Measurements from ENCODE around the gene HOMER1. TPM values are rescaled to one million over a fixed set of nuclear protein-coding genes. Genes with fewer than 3 reads are reported as not detected.

The HOMER1 gene
- total and polyA plus RNA-seq, 2 of the 13 experiments (the other 11 are each of a cell fraction or from before 2014, with no cell fraction given): 5.3 to 24.8 TPM

- TF ChIP-seq KDM5B (CRISPR knock-in tag; IDR thresholded peaks at IDR 0.05; ENCODE audit: borderline replicate concordance) (no peak), E2F2 (CRISPR knock-in tag; IDR thresholded peaks at IDR 0.05; ENCODE audit: borderline replicate concordance) (no peak), JDP2 (CRISPR knock-in tag; IDR thresholded peaks at IDR 0.05; ENCODE audit: borderline replicate concordance) (no peak), REL (CRISPR knock-in tag; conservative IDR thresholded peaks at IDR 0.05) (no peak), ZNF781 (CRISPR knock-in tag; IDR thresholded peaks at IDR 0.05; ENCODE audit: borderline replicate concordance, not compliant biosample characterization) (no peak), JUND (CRISPR knock-in tag; IDR thresholded peaks at IDR 0.05) (peak; percentile 60; the same call in 1 of the 2 replicates), RXRB (CRISPR knock-in tag; IDR thresholded peaks at IDR 0.05; ENCODE audit: borderline replicate concordance) (peak; percentile 87), SMARCC2 (IDR thresholded peaks at IDR 0.05) (no peak), NFKBIZ (CRISPR knock-in tag; IDR thresholded peaks at IDR 0.05) (peak; percentile 76; the same call in 1 of the 2 replicates), ELK4 (CRISPR knock-in tag; IDR thresholded peaks at IDR 0.05; ENCODE audit: borderline replicate concordance) (no peak), ZNF235 (CRISPR knock-in tag; IDR thresholded peaks at IDR 0.05; ENCODE audit: borderline replicate concordance) (no peak), FOXP1 (IDR thresholded peaks at IDR 0.05) (no peak), FOXP1 (CRISPR knock-in tag; IDR thresholded peaks at IDR 0.05) (peak; percentile 86), SNAPC4 (CRISPR knock-in tag; IDR thresholded peaks at IDR 0.05) (no peak), SIX1 (CRISPR knock-in tag; IDR thresholded peaks at IDR 0.05; ENCODE audit: borderline replicate concordance) (peak; percentile 88; the same call in 1 of the 2 replicates), POGK (CRISPR knock-in tag; conservative IDR thresholded peaks at IDR 0.05) (no peak), ATF5 (CRISPR knock-in tag; IDR thresholded peaks at IDR 0.05; ENCODE audit: low read depth) (no peak), ZNF776 (CRISPR knock-in tag; IDR thresholded peaks at IDR 0.05) (no peak)
Measured at GRCh38 chr5:79535477-79536192, 21.7 kb upstream of the HOMER1 start (continued).
